ENCODE data around the gene TMEM266.

The TMEM266 gene

GRCh38 chr15:76197703-76198455 lies 138.1 kb downstream of the TMEM266 start:
- DNase-seq (ENCODE audit: extremely low read depth, low read depth), result no peak
- TF ChIP-seq CTCF (IDR thresholded peaks at IDR 0.05; ENCODE audit: low read depth, low read length, missing control alignments), result no peak
- H3K4me3 ChIP-seq (replicated peaks; ENCODE audit: low read depth, low read length), result no peak overlapping the region

- DNase-seq (ENCODE audit: extremely low read depth, low read depth), result no peak
- H3K4me3 ChIP-seq (replicated peaks; ENCODE audit: low read depth, low read length), result no peak overlapping the region
- TF ChIP-seq CTCF (IDR thresholded peaks at IDR 0.05; ENCODE audit: low read depth, low read length, missing control alignments), result no peak
Measured at GRCh38 chr15:76198456-76199105, 138.8 kb downstream of the TMEM266 start.

GRCh38 chr15:76199106-76200082 lies 139.6 kb downstream of the TMEM266 start:
- H3K4me3 ChIP-seq (replicated peaks; ENCODE audit: low read depth, low read length), result no peak overlapping the region
- no peak for DNase-seq (ENCODE audit: extremely low read depth, low read depth)
- TF ChIP-seq CTCF (IDR thresholded peaks at IDR 0.05; ENCODE audit: low read depth, low read length, missing control alignments), result no peak

GRCh38 chr15:76200083-76200465 lies 140.3 kb downstream of the TMEM266 start:
- no peak for DNase-seq (ENCODE audit: extremely low read depth, low read depth)
- no peak for TF ChIP-seq CTCF (IDR thresholded peaks at IDR 0.05; ENCODE audit: low read depth, low read length, missing control alignments)
- H3K4me3 ChIP-seq (replicated peaks; ENCODE audit: low read depth, low read length), result no peak overlapping the region

GRCh38 chr15:76200641-76201105 lies 140.9 kb downstream of the TMEM266 start:
- no peak overlapping the region for H3K4me3 ChIP-seq (replicated peaks; ENCODE audit: low read depth, low read length)
- no peak for DNase-seq (ENCODE audit: extremely low read depth, low read depth)
- TF ChIP-seq CTCF (IDR thresholded peaks at IDR 0.05; ENCODE audit: low read depth, low read length, missing control alignments), result no peak

- TF ChIP-seq CTCF (IDR thresholded peaks at IDR 0.05; ENCODE audit: low read depth, low read length, missing control alignments), result no peak
- DNase-seq (ENCODE audit: extremely low read depth, low read depth), result no peak
- no peak overlapping the region for H3K4me3 ChIP-seq (replicated peaks; ENCODE audit: low read depth, low read length)
Measured at GRCh38 chr15:76201536-76202255, 141.9 kb downstream of the TMEM266 start.

Data from HFF-Myc (cell line).